Measurements from ENCODE around the gene TRPV6.

DNA sequence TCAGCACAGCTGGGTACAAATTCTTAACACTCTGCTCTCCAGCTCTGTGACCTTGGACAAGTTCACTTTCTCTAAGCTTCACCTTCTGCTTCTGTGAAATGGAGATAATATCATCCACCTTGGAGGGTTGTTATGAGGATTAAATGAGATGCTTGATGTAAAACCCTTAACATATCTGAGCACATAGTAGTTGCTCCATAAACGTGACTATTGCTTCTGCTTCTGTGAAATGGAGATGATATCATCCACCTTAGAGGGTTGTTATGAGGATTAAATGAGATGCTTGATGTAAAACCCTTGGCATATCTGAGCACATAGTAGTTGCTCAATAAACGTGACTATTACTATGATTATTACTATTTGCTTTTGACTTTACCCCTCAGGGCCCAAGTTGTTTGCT lies 16.1 kb downstream of the TRPV6 start:
- TF ChIP-seq CTCF (IDR thresholded peaks at IDR 0.05; ENCODE audit: poor library complexity) (no peak), EZH2phosphoT487 (IDR thresholded peaks at IDR 0.05; ENCODE audit: low read depth, severe bottlenecking, unreplicated experiment) (no peak), EZH2 (IDR thresholded peaks at IDR 0.05; ENCODE audit: borderline replicate concordance) (no peak)
